GM23338 (cell line): Measurements from ENCODE around the gene NPB. TPM values are rescaled to one million over a fixed set of nuclear protein-coding genes. Genes with fewer than 3 reads are reported as not detected.

Experiments
- ATAC-seq: fragments of 200-7000 bp; cut with Tn5 transposase; 3 replicates; pipeline ENCODE4 v1.9.1; 2020
- DNase-seq: peaks from one replicate; pipeline ENCODE4 v3.0.0-alpha.2; 2015; ENCODE audit warnings: low spot score
- H2AFZ ChIP-seq: fragments of 200-600 bp; sonication (generic); 2 replicates; pipeline ENCODE4 v1.8.0; 2016; ENCODE audit warnings: antibody characterized with exemption, mild to moderate bottlenecking, moderate library complexity
- H3F3A ChIP-seq: fragments of 200-600 bp; sonication (generic); replicated peaks from 2 replicates; pipeline ENCODE4 v1.8.0; 2017; ENCODE audit warnings: antibody characterized with exemption, mixed run types, low read depth
- H3K27ac ChIP-seq: fragments of 200-600 bp; sonication (generic); 2 replicates; pipeline ENCODE4 v1.6.1; 2016; ENCODE audit warnings: low read depth
- H3K27me3 ChIP-seq: fragments of 200-600 bp; sonication (generic); 2 replicates; pipeline ENCODE4 v1.8.0; 2016; ENCODE audit warnings: mild to moderate bottlenecking, mixed run types, moderate library complexity; ENCODE audit not compliant: insufficient read depth
- H3K36me3 ChIP-seq: fragments of 200-600 bp; sonication (generic); 2 replicates; pipeline ENCODE4 v1.8.0; 2016; ENCODE audit warnings: mild to moderate bottlenecking; ENCODE audit not compliant: insufficient read depth
- H3K4me1 ChIP-seq: fragments of 200-600 bp; sonication (generic); 2 replicates; pipeline ENCODE4 v1.8.0; 2016; ENCODE audit warnings: mild to moderate bottlenecking, moderate library complexity; ENCODE audit not compliant: insufficient read depth
- H3K4me2 ChIP-seq: fragments of 200-600 bp; sonication (generic); 2 replicates; pipeline ENCODE4 v1.7.1; 2017; ENCODE audit warnings: mixed run types
- H3K4me3 ChIP-seq: fragments of 200-600 bp; sonication (generic); 2 replicates; pipeline ENCODE4 v1.6.1; 2016; ENCODE audit warnings: mixed run types
- H3K79me2 ChIP-seq: fragments of 200-600 bp; sonication (generic); replicated peaks from 2 replicates; pipeline ENCODE4 v1.8.0; 2017; ENCODE audit warnings: mild to moderate bottlenecking; ENCODE audit not compliant: insufficient read depth
- H3K9me2 ChIP-seq: fragments of 200-600 bp; sonication (generic); 2 replicates; pipeline ENCODE4 v1.8.0; 2017; ENCODE audit not compliant: insufficient read depth
- H4K20me1 ChIP-seq: fragments of 200-600 bp; sonication (generic); replicated peaks from 2 replicates; pipeline ENCODE4 v1.8.0; 2017; ENCODE audit warnings: mild to moderate bottlenecking; ENCODE audit not compliant: insufficient read depth
- H3K27ac Mint-ChIP-seq: 2 replicates; pipeline ENCODE4 v1.8.0; 2020; ENCODE audit warnings: inconsistent platforms, mild to moderate bottlenecking, moderate library complexity, mixed read lengths
- H3K27me3 Mint-ChIP-seq: 3 replicates; pipeline ENCODE4 v1.8.0; 2022; ENCODE audit warnings: low read depth, mild to moderate bottlenecking, moderate library complexity, mixed read lengths, inconsistent platforms; ENCODE audit not compliant: insufficient read depth, poor library complexity
- H3K36me3 Mint-ChIP-seq: 3 replicates; pipeline ENCODE4 v1.8.0; 2021; ENCODE audit warnings: low read depth, mild to moderate bottlenecking, inconsistent platforms, moderate library complexity, mixed read lengths
- H3K4me1 Mint-ChIP-seq: 3 replicates; pipeline ENCODE4 v1.8.0; 2020; ENCODE audit warnings: mild to moderate bottlenecking, inconsistent platforms, mixed read lengths
- H3K4me3 Mint-ChIP-seq: 3 replicates; pipeline ENCODE4 v1.8.0; 2021; ENCODE audit warnings: moderate library complexity, mild to moderate bottlenecking, inconsistent platforms, mixed read lengths
- H3K9me3 Mint-ChIP-seq: 3 replicates; pipeline ENCODE4 v1.8.0; 2020; ENCODE audit warnings: moderate library complexity, mild to moderate bottlenecking, inconsistent platforms, mixed read lengths
- CREB1 ChIP-seq: fragments of 250-450 bp; sonication (Bioruptor Pico); IDR thresholded peaks from 2 replicates; pipeline ENCODE4 v1.5.0; 2020; ENCODE audit warnings: low read depth, mild to moderate bottlenecking, moderate library complexity
- CTCF ChIP-seq, 2 experiments: fragments of 200-600 bp in 1 of 2; sonication (generic) in 1 of 2; conservative IDR thresholded peaks; 2 replicates each; pipeline versions ENCODE4 v1.5.1 to v1.6.1; 2016 to 2017; ENCODE audit warnings: antibody characterized with exemption in 2 of 2, low read depth in 2 of 2, mild to moderate bottlenecking in 2 of 2, moderate library complexity in 1 of 2
- ETS1 ChIP-seq: IDR thresholded peaks from 2 replicates; pipeline ENCODE4 v1.6.1; 2016; ENCODE audit warnings: antibody characterized with exemption
- EZH2 ChIP-seq: fragments of 200-600 bp; sonication (generic); IDR thresholded peaks from one replicate; pipeline ENCODE4 v1.8.0; 2017; ENCODE audit warnings: antibody characterized with exemption, mild to moderate bottlenecking, low read depth; ENCODE audit not compliant: unreplicated experiment
- EZH2phosphoT487 ChIP-seq: fragments of 200-600 bp; sonication (generic); IDR thresholded peaks from one replicate; pipeline ENCODE4 v1.8.1; 2018; ENCODE audit warnings: antibody characterized with exemption; ENCODE audit not compliant: unreplicated experiment
- JUNB ChIP-seq: IDR thresholded peaks from one replicate; pipeline ENCODE4 v1.6.1; 2016; ENCODE audit warnings: antibody characterized with exemption; ENCODE audit not compliant: unreplicated experiment
- REST ChIP-seq: IDR thresholded peaks from one replicate; pipeline ENCODE4 v1.6.1; 2018; ENCODE audit warnings: antibody characterized with exemption; ENCODE audit not compliant: unreplicated experiment
- STAT1 ChIP-seq: IDR thresholded peaks from one replicate; pipeline ENCODE4 v1.6.1; 2016; ENCODE audit warnings: antibody characterized with exemption; ENCODE audit not compliant: unreplicated experiment
- ZNF114 ChIP-seq: fragments of 250-450 bp; sonication (Bioruptor Pico); IDR thresholded peaks from 2 replicates; pipeline ENCODE4 v1.5.0; 2020; ENCODE audit warnings: mild to moderate bottlenecking, moderate library complexity
- ZNF331 ChIP-seq: fragments of 250-450 bp; sonication (Bioruptor Pico); IDR thresholded peaks from 2 replicates; pipeline ENCODE4 v1.5.0; 2020; ENCODE audit warnings: low read depth, mild to moderate bottlenecking, moderate library complexity
- polyA plus RNA-seq: library from polyadenylated mRNA; unstranded; fragments of >200 nt; fragmentation: Nextera tagmentation; extraction: Ambion mirVana; gene quantifications from 2 replicates; pipeline ENCODE4 v1.2.1, GENCODE V29; 2016
- total RNA-seq: library from RNA; depleted of rRNA; stranded (reverse); fragments of >200 nt; shearing (Covaris generic); gene quantifications from 2 replicates; pipeline ENCODE4 v1.2.3, GENCODE V29; 2014

The NPB gene
- total and polyA plus RNA-seq, 2 experiments from 2014 or later: 3.6 to 3.8 TPM

- TF ChIP-seq REST (no peak), EZH2 (no peak), JUNB (no peak)
Measured at GRCh38 chr17:81923302-81924260, 21.5 kb downstream of the NPB start (continued).

- H3K9me3 Mint-ChIP-seq: no peaks in the 10 kb centered on the region
- H3K36me3 ChIP-seq: no peaks in the 10 kb centered on the region; the same call in 1 of the 2 replicates
- no peak overlapping the region for H2AFZ ChIP-seq
- H3K9me2 ChIP-seq: no peaks in the 10 kb centered on the region
- peak overlapping the region; percentile 96 for H3K4me2 ChIP-seq
- H4K20me1 ChIP-seq: peaks cover 19% of the 10 kb centered on the region
- peaks cover 42% of the 10 kb centered on the region for H3K4me1 Mint-ChIP-seq
- H3K36me3 Mint-ChIP-seq: peaks cover 22% of the 10 kb centered on the region
- ATAC-seq (peak; percentile 12), DNase-seq (peak; percentile 83)
- H3K4me1 ChIP-seq: peaks cover 26% of the 10 kb centered on the region; the same call in 1 of the 2 replicates
- peaks cover 71% of the 10 kb centered on the region for H3K79me2 ChIP-seq
- H3K27me3 Mint-ChIP-seq: peaks cover 27% of the 10 kb centered on the region
- H3K4me3 Mint-ChIP-seq: peak overlapping the region; percentile 85
- H3K27me3 ChIP-seq: peaks cover 10% of the 10 kb centered on the region; the same call in 1 of the 2 replicates
- peak overlapping the region; percentile 96 for H3K27ac Mint-ChIP-seq
- peak overlapping the region; percentile 53 for H3K4me3 ChIP-seq
- H3K27ac ChIP-seq: peak overlapping the region; percentile 95
- peaks cover 22% of the 10 kb centered on the region for H3F3A ChIP-seq
- no peak for TF ChIP-seq EZH2phosphoT487
- TF ChIP-seq CREB1 (CRISPR knock-in tag): no peak
- no peak for TF ChIP-seq ZNF114 (CRISPR knock-in tag)
- TF ChIP-seq ETS1: no peak
- TF ChIP-seq STAT1: no peak
- no peak for TF ChIP-seq ZNF331 (CRISPR knock-in tag)
- no peak for TF ChIP-seq CTCF (conservative IDR thresholded peaks at IDR 0.05; ENCODE audit: low read depth in 2 of 2)
- no peak for TF ChIP-seq JUNB
- TF ChIP-seq REST: no peak
- no peak for TF ChIP-seq EZH2
Measured at GRCh38 chr17:81924557-81925532, 22.8 kb downstream of the NPB start.
